GM12801 (cell line): ENCODE results near the gene TPO.

Source experiments
- CTCF ChIP-seq: IDR thresholded peaks from one replicate; pipeline ENCODE4 v1.5.1; 2011; ENCODE audit warnings: control low read depth; ENCODE audit not compliant: insufficient read length; ENCODE audit errors: extremely low read depth

The TPO gene

GRCh38 chr2:1493431-1494126, 80.3 kb downstream of the TPO start:
- no peak for TF ChIP-seq CTCF

DNA sequence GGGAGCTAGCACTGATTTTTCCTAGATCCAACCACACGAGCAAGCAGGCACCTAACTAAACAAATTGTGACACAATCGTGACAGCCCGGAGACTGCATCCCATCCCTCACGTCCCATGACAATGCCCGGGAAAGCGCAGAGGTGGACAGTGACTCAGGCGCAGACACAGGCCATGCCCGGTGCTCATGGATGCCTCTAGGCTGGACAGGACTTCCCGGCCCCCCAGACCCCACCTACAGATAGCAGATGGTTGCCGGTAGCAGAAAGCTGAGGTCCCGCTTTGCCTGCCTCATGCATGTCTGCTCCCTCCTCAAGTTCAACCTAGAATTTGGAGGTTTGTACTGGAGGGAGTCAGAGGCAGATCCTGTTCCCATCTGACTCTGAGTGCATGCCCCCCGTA, 81.0 kb downstream of the TPO start:
- TF ChIP-seq CTCF: no peak

DNA sequence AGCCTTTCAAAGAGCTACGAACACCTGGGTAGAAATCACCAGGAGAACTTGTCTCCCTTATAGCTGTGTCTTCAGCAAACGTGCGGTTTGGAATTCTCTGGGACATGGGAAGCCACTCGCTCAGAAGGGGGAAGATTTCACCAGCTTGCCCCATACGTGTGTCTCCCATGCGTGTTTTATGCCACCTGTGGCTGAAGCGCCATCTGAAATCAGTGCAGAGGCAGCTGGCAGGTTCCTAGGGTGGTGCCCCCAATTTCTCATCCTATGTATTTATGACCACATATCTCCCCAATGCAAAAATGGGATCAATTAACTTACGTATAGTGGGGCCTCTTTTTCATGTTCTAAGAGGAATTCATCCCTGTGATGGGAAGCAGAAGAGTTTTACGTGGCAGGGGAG, 81.6 kb downstream of the TPO start:
- no peak for TF ChIP-seq CTCF

DNA sequence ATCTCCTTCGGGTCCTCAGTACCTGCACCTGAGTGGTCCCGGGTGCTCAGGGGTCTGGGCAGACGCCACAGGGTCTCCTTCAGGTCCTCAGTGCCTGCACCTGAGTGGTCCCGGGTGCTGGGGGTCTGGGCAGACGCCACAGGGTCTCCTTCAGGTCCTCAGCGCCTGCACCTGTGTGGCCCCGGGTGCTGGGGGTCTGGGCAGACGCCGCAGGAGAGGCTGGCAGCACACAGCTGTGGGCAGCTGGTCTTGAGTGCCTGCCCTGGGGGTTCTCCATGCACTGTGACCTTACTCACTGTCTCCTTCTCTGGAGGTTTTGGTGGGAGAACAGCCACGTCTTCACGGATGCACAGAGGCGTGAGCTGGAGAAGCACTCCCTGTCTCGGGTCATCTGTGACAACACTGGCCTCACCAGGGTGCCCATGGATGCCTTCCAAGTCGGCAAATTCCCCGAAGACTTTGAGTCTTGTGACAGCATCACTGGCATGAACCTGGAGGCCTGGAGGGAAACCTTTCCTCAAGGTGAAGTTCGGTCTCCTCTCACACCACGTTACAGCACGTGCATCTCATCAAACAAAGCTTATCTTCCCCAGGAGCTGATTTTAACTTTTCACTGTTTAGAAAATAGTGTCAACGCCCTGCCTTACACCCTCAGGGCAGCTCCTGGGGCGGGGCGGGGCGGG, 82.6 kb downstream of the TPO start:
- no peak for TF ChIP-seq CTCF

DNA sequence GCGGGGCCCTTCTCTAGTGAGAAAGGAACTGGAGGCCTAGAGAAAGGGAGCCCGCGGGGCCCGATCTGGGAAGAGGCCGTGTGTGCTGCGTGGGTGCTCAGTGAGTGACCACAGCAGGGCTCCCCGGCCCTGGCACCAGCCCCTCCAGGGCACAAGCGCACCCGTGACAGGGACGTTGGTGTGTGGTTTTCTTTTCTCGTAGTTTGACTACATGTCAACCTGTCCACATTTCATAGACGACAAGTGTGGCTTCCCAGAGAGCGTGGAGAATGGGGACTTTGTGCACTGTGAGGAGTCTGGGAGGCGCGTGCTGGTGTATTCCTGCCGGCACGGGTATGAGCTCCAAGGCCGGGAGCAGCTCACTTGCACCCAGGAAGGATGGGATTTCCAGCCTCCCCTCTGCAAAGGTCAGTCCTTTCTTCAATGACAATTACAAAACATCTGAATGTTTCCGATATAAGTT, 83.1 kb downstream of the TPO start:
- TF ChIP-seq CTCF: no peak

DNA sequence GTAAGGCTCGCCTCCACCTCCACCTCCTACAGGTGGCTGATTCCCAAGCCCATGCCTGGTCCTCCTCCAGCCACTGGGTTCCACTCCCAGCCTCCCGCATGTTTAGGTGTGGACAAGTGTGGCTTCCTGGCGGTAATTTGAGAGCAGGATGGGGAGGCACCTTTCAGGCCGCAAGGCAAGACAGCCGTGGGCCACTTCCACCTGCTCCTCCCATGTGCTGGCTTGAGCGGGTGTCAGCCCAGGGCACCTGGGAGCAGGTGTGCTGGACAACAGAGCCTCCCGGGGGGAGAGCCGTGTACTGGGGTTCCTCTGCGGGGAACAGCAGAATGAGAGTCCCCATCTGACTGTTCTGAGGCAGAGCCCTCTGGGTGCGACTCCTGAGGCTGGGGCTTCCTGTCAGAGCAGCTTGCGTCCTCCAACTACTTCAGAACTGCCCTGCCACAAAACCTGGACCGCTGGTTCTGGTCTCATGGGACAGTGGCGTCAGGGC, 83.9 kb downstream of the TPO start:
- no peak for TF ChIP-seq CTCF

DNA sequence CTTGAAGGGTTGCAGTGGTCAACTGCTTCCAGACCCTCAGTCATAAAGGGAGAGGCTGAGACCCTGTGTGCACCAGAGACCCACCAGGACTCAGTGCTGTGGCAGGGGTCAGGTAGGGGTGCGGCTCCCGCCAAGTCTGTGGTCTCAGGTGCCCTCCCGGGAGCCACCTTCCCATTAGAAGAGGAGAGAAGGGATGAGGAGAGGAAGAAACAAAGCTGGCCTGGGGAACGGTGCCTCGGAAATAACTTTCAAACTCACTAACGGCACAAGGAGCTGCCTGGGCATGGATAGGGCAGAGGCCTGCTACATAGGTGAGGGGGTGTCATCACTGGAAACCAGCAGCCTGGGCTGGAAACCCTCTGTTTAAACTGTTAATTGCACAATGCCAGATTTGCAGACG, 84.9 kb downstream of the TPO start:
- TF ChIP-seq CTCF: no peak
